ENCODE measurements around the gene DUOX2.

DNA sequence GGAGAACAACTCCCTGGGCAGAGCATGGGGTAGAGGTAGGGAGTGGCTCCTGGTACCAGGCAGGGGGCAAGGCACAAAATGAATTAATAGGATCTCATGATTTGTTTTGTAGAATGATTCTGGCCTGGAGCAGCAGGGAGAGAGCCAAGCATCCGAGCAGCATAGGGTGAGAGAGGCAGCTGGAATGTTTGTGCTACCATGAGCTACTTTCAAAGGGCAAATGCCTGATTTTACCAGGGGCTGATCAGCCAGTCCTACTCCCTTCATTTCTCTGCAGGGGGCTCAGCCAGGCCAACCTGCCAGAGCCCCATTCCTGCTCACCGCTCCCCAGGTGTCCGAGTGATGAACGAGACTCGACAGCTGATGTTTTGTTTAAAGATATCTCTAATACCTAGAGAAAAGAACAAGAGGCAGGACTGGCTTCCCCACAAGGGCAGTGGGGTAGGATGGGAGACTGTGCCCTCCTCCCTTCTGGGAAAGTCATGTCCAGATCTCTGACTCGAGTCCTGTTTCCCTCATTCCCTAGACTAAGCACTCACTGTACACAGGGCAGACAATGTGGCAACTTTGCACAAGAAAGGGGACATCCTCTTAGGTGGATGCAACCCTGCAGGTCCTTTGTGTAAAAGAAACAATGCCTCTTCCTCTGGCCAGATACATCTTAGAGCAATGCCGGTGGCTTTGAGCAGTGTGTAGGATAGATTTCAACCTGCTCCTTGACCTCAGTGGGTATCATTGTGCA, 12.9 kb downstream of the DUOX2 start:
- TF ChIP-seq YY1 (IDR thresholded peaks at IDR 0.05; ENCODE audit: insufficient read depth, insufficient read length) (no peak), ZNF274 (IDR thresholded peaks at IDR 0.05; ENCODE audit: low read depth, low read length) (no peak)
